HCT116 (cell line): ENCODE results near the gene HIVEP3. TPM values are rescaled to one million over a fixed set of nuclear protein-coding genes. Genes with fewer than 3 reads are reported as not detected.

Source experiments
- ATAC-seq: fragments of 200-7000 bp; cut with Tn5 transposase; 2 replicates; pipeline ENCODE4 v1.9.1; 2020; ENCODE audit warnings: mild to moderate bottlenecking, moderate library complexity
- BruUV-seq: library from RNA; stranded (reverse); fragments of 400-500 nt; replicated peaks from 2 replicates; lab custom pipeline; 2021; lab: Mats Ljungman, UMichigan
- CTCF ChIA-PET: fragments of 300-600 bp; sonication (Branson Sonifier 250); formaldehyde crosslinking; loops from one replicate; lab custom pipeline; 2021; ENCODE audit warnings: antibody characterized with exemption; lab: Charles Lee
- POLR2A ChIA-PET: fragments of 300-600, 350-600 bp; sonication (Branson Sonifier 250); formaldehyde crosslinking; loops from one replicate; lab custom pipeline; 2021; ENCODE audit warnings: antibody characterized with exemption; lab: Charles Lee
- RAD21 ChIA-PET, 2 experiments: fragments of 300-600 bp; sonication (Branson Sonifier 250); formaldehyde crosslinking; loops; one replicate each; lab custom pipeline; 2023; ENCODE audit warnings: low total read pairs in 2 of 2; ENCODE audit not compliant: uncharacterized antibody in 2 of 2, unreplicated experiment in 2 of 2, low non-redundant PET in 1 of 2; lab: Charles Lee
- DNase-seq: peaks from one replicate; pipeline ENCODE4 v3.0.0-alpha.2; 2010; ENCODE audit warnings: low read depth, low spot score
- H2AFZ ChIP-seq: fragments of 200-600 bp; shearing (Covaris generic), sonication (generic); 2 replicates; pipeline ENCODE4 v1.6.1; 2017; ENCODE audit warnings: low read depth, mixed run types, mixed read lengths, antibody characterized with exemption, low read length; ENCODE audit not compliant: poor library complexity, severe bottlenecking
- H3K27ac ChIP-seq: 2 replicates; pipeline ENCODE4 v1.5.1; 2012; ENCODE audit warnings: low read depth, low read length
- H3K27me3 ChIP-seq: fragments of 200-600 bp; sonication (generic); 2 replicates; pipeline ENCODE4 v1.6.1; 2016; ENCODE audit warnings: mixed run types, low read length, mixed read lengths; ENCODE audit not compliant: insufficient read depth
- H3K36me3 ChIP-seq, 2 experiments: fragments of 200-500 bp in 1 of 2; fragments of 200-600 bp in 1 of 2; sonication (Bioruptor generic) in 1 of 2; sonication (generic) in 1 of 2; 2 replicates each; pipeline versions ENCODE4 v1.5.1 to v1.6.1; 2014 to 2016; ENCODE audit warnings: low read length in 2 of 2, inconsistent platforms in 1 of 2, mixed read lengths in 1 of 2, mixed run types in 1 of 2; ENCODE audit not compliant: insufficient read depth in 2 of 2, control insufficient read depth in 1 of 2
- H3K4me1 ChIP-seq, 2 experiments: fragments of 200-600 bp in 1 of 2; sonication (generic) in 1 of 2; 2 replicates each; pipeline versions ENCODE4 v1.5.1 to v1.6.1; 2012 to 2017; ENCODE audit warnings: low read length in 2 of 2, inconsistent platforms in 1 of 2, mild to moderate bottlenecking in 1 of 2, mixed read lengths in 1 of 2, mixed run types in 1 of 2, moderate library complexity in 1 of 2; ENCODE audit not compliant: insufficient read depth in 2 of 2, control insufficient read depth in 1 of 2
- H3K4me2 ChIP-seq: fragments of 200-600 bp; sonication (generic); 2 replicates; pipeline ENCODE4 v1.6.1; 2017; ENCODE audit warnings: mixed run types, low read length, mixed read lengths
- H3K4me3 ChIP-seq, 2 experiments: fragments of 200-600 bp in 1 of 2; sonication (generic) in 1 of 2; replicated peaks in 1 of 2; 2 replicates each; pipeline ENCODE4 v1.5.1; 2011 to 2016; ENCODE audit warnings: low read length in 2 of 2, control low read depth in 1 of 2, low read depth in 1 of 2, mild to moderate bottlenecking in 1 of 2, mixed read lengths in 1 of 2, mixed run types in 1 of 2
- H3K79me2 ChIP-seq: fragments of 200-600 bp; sonication (generic); 2 replicates; pipeline ENCODE4 v1.6.1; 2017; ENCODE audit warnings: mild to moderate bottlenecking, mixed run types, low read length, moderate library complexity, mixed read lengths; ENCODE audit not compliant: insufficient read depth
- H3K9ac ChIP-seq: fragments of 200-600 bp; sonication (generic); 2 replicates; pipeline ENCODE4 v1.6.1; 2016; ENCODE audit warnings: low read length, mixed read lengths
- H3K9me2 ChIP-seq: fragments of 200-600 bp; sonication (generic), shearing (Covaris generic); 2 replicates; pipeline ENCODE4 v1.6.1; 2017; ENCODE audit warnings: mixed run types, mild to moderate bottlenecking, moderate library complexity; ENCODE audit not compliant: insufficient read depth
- H3K9me3 ChIP-seq, 2 experiments: fragments of 200-500 bp in 1 of 2; fragments of 200-600 bp in 1 of 2; sonication (Bioruptor generic) in 1 of 2; sonication (generic) in 1 of 2; 2 replicates each; pipeline ENCODE4 v1.6.1; 2014 to 2017; ENCODE audit warnings: low read length in 2 of 2, mixed read lengths in 2 of 2, inconsistent platforms in 1 of 2, low read depth in 1 of 2, mild to moderate bottlenecking in 1 of 2, mixed run types in 1 of 2, moderate library complexity in 1 of 2; ENCODE audit not compliant: control insufficient read depth in 1 of 2, insufficient read depth in 1 of 2
- H4K20me1 ChIP-seq: fragments of 200-600 bp; sonication (generic), shearing (Covaris generic); 2 replicates; pipeline ENCODE4 v1.6.1; 2017; ENCODE audit warnings: mixed run types, mild to moderate bottlenecking, moderate library complexity; ENCODE audit not compliant: insufficient read depth
- ATF3 ChIP-seq: IDR thresholded peaks from 2 replicates; pipeline ENCODE4 v1.6.1; 2012
- EZH2phosphoT487 ChIP-seq: fragments of 200-600 bp; IDR thresholded peaks from 2 replicates; pipeline ENCODE4 v1.6.1; 2018; ENCODE audit warnings: antibody characterized with exemption, borderline replicate concordance
- SP1 ChIP-seq: IDR thresholded peaks from 2 replicates; pipeline ENCODE4 v1.6.1; 2012; ENCODE audit warnings: low read depth
- ZNF274 ChIP-seq: fragments of 200-500 bp; sonication (Bioruptor generic); IDR thresholded peaks from 2 replicates; pipeline ENCODE4 v1.6.1; 2014; ENCODE audit warnings: mild to moderate bottlenecking, low read depth, low read length, inconsistent platforms
- intact Hi-C: fragments of 100-400 bp; cut with micrococcal nuclease; formaldehyde crosslinking; loops from 2 replicates; pipeline ENCODE4 v1.10.0; 2022
- total RNA-seq: library from RNA; stranded (reverse); gene quantifications from one replicate; pipeline ENCODE4 v1.2.1, GENCODE V29; 2021; ENCODE audit not compliant: unreplicated experiment
- TF ChIP-seq, protein P1 (sequence below): IDR thresholded peaks from 2 replicates; pipeline ENCODE4 v1.6.1; 2011; ENCODE audit warnings: mild to moderate bottlenecking, low read length, moderate library complexity; ENCODE audit not compliant: insufficient replicate concordance; ENCODE audit errors: extremely low read depth

Gene HIVEP3
- total RNA-seq, 1 experiment from 2014 or later, result 7.1 TPM

GRCh38 chr1:41637367-41637766 is 281.4 kb downstream of the HIVEP3 start:
- intact Hi-C loops, result no loop called here

DNA sequence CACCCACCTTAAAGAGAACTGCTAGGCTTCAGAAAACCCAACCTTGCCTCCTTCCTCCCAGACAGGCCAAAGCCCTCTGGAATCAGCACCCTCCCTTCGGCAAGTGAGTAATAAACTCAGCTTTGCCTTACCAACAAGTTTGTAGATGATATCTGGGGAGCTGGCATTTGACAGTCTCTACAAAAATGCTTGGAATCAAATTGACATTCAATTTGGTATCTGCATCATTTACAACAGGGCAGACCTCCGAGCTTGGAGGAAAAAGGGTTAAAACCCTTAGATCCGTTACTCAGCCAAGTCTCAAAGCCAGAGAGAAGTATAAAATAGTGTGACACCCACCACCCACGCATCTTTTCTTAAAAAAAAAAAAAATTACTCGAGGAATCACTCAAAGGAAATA is 285.0 kb downstream of the HIVEP3 start:
- Histone ChIP-seq H2AFZ (no peak overlapping the region), H4K20me1 (no peaks in the 10 kb centered on the region), H3K36me3 (no peaks in the 10 kb centered on the region), H3K9ac (no peak overlapping the region), H3K9me3 (no peaks in the 10 kb centered on the region), H3K4me1 (peaks cover 0 to 5% of the 10 kb centered on the region in 2 experiments; a peak in 1 of 4 replicates), H3K4me3 (no peak overlapping the region), H3K79me2 (no peaks in the 10 kb centered on the region), H3K4me2 (no peak overlapping the region), H3K27me3 (no peaks in the 10 kb centered on the region), H3K9me2 (no peaks in the 10 kb centered on the region), H3K27ac (no peak overlapping the region)
- intact Hi-C loops, result no loop called here
- DNase-seq, result no peak
- no TSS peak for BruUV-seq
- CTCF ChIA-PET, result no interaction called here
- no peak for ATAC-seq
- RAD21 ChIA-PET, result no interaction called here
- TF ChIP-seq SP1 (no peak), EZH2phosphoT487 (no peak)
- POLR2A ChIA-PET, result no interaction called here

More at GRCh38 chr1:41637367-41637766, 281.4 kb downstream of the HIVEP3 start:
- Histone ChIP-seq H3K27me3 (no peaks in the 10 kb centered on the region), H4K20me1 (no peaks in the 10 kb centered on the region), H3K27ac (no peak overlapping the region), H2AFZ (no peak overlapping the region), H3K9ac (no peak overlapping the region), H3K9me2 (no peaks in the 10 kb centered on the region), H3K36me3 (no peaks in the 10 kb centered on the region), H3K4me2 (no peak overlapping the region), H3K79me2 (no peaks in the 10 kb centered on the region), H3K9me3 (no peaks in the 10 kb centered on the region), H3K4me1 (peaks cover 0 to 11% of the 10 kb centered on the region in 2 experiments; a peak in 1 of 4 replicates), H3K4me3 (no peak overlapping the region)
- CTCF ChIA-PET, result no interaction called here
- no TSS peak for BruUV-seq
- DNase-seq (no peak), ATAC-seq (no peak)
- RAD21 ChIA-PET, result no interaction called here
- POLR2A ChIA-PET, result no interaction called here
- TF ChIP-seq SP1 (no peak), ZNF274 (no peak), ATF3 (no peak)
- TF ChIP-seq, protein P1, sequence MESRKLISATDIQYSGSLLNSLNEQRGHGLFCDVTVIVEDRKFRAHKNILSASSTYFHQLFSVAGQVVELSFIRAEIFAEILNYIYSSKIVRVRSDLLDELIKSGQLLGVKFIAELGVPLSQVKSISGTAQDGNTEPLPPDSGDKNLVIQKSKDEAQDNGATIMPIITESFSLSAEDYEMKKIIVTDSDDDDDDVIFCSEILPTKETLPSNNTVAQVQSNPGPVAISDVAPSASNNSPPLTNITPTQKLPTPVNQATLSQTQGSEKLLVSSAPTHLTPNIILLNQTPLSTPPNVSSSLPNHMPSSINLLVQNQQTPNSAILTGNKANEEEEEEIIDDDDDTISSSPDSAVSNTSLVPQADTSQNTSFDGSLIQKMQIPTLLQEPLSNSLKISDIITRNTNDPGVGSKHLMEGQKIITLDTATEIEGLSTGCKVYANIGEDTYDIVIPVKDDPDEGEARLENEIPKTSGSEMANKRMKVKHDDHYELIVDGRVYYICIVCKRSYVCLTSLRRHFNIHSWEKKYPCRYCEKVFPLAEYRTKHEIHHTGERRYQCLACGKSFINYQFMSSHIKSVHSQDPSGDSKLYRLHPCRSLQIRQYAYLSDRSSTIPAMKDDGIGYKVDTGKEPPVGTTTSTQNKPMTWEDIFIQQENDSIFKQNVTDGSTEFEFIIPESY, result no peak
